ENCODE results near the gene APBB1IP.
"Not testable (repeated sequence)": the region's sequence is repeated elsewhere in the genome, so short reads cannot be mapped to it uniquely, and the experiment has no call there.

APBB1IP gene, protein sequence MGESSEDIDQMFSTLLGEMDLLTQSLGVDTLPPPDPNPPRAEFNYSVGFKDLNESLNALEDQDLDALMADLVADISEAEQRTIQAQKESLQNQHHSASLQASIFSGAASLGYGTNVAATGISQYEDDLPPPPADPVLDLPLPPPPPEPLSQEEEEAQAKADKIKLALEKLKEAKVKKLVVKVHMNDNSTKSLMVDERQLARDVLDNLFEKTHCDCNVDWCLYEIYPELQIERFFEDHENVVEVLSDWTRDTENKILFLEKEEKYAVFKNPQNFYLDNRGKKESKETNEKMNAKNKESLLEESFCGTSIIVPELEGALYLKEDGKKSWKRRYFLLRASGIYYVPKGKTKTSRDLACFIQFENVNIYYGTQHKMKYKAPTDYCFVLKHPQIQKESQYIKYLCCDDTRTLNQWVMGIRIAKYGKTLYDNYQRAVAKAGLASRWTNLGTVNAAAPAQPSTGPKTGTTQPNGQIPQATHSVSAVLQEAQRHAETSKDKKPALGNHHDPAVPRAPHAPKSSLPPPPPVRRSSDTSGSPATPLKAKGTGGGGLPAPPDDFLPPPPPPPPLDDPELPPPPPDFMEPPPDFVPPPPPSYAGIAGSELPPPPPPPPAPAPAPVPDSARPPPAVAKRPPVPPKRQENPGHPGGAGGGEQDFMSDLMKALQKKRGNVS

GRCh38 chr10:26437637-26438461 is at the start of gene APBB1IP:
TSS of gene APBB1IP (plus strand) at chr10:26438341. CDS start at chr10:26492327, 53,986 bp downstream.
- DNase-seq: peak; percentile 48

DNA sequence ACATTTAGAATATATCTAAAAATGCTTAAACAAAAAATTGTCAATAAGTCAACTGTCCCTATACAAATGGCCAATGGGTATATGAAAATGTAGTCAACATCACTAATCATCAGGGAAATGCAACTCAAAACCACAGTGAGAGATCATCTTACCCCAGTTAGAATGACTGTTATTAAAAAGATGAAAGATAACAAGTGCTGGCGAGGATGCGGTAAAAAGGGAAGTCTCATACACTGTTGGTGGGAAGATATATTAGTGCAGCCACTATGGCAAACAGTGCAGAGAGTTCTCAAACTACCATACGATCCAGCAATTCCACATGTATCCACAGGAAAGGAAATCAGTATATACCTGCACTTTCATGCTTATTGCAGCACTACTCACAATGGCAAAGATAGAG is 48.6 kb upstream of the APBB1IP start:
- no peak for DNase-seq

- DNase-seq: no peak
Observed at GRCh38 chr10:26391701-26392695, 46.1 kb upstream of the APBB1IP start.

- not testable (repeated sequence) for DNase-seq
Observed at GRCh38 chr10:26398353-26398752, 39.8 kb upstream of the APBB1IP start.

DNA sequence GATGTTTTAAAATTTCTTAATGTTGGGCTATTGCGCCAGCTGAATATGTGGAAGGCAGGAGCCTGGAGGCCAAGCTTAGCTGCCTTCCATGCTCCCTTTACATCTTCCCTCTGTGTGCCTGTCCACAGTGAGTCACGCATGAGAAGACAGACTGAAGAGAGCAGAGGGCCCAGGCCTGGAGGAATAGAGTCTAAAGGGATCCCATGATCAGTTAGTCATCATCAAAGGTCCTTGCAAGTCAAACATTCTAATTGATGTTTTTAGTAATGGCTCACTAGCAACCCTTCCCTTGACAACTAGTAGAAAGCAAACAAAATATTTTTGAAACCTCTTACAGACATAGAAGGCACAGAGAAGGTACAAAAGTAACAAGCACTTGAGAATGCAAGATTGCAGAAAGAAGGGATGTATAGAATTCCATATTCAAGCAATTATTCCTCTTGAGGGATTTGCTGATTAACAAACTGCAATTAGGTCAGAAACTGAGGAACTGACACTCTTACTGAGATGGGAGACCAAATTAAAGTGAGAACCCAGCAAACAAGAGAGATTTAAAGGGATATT is 30.7 kb upstream of the APBB1IP start:
- DNase-seq: no peak

- no peak for DNase-seq
Observed at GRCh38 chr10:26408858-26409494, 29.2 kb upstream of the APBB1IP start.

DNA sequence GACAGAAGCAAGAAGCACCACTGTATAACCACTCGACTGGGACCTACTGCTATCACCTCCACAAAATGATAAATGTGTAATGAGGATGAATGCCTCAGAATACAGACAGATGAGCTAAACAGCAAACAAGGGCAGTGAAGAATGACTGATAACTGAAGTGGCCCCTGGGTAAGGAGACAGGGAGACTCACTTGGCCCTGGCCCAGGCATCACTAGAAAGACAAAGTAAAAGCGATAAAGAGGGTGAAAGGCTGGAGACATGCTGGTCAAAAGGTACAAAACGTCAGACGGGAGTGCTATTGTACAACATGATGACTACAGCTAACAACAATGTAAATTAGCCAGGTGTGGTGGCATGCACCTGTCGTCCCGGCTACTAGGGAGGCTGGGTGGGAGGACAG is 27.8 kb upstream of the APBB1IP start:
- no peak for DNase-seq

DNA sequence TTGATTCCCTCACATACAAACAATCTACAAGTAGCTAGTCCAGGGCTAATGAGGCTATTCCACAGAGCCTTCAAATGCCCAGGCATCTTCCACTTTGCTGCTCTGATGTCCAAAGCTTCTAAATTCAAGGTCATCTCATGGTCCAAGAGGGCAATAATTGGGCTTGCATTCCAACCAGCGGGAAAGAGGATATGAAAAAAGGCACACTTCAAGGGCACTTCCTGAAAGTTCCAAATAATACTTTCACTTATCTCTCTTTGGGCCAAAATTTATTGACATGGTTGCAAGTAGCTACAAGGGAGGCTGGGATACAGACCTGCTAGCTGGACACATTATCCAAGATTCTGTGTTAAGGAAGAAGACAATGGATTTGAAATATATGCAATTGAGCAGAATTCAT is 25.2 kb upstream of the APBB1IP start:
- no peak for DNase-seq

DNA sequence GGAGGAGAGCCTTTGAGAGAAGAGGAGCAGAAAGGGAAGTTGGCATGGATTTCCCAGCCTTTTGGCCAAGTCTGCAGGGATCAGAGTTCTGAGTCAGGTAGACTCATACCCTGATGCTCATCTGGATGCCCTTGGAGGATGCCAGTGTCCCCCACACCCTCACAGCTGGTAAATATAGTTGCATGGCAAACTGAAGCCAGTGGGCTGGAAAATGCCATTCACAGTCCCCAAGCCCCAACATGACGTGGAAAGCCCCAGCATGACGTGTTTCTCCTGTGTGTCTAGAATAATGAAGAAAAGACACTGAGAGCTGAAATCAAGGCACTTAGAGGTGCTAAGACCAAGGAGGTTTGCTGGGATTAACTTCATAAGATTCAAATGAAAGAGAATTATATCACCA is 24.8 kb upstream of the APBB1IP start:
- DNase-seq: no peak

DNA sequence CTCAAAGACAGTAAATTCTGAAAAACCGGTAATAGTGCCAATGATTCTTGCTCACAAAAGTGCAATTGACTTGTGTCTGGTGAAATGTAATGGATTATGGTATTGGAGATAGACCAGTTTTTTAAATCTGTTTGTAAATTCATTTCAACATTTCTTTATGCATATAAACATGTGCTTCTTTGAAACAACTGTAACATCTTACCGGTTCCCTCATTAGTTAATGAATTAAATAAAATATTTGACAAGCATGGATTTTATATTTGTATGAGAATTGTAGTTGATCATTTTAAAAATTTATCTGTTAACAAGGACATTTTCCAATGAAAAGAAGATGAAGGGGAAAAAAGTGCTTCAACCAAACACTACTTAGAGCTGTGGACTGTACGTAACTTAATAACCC is 21.0 kb upstream of the APBB1IP start:
- no peak for DNase-seq

GRCh38 chr10:26422977-26423376 is 15.2 kb upstream of the APBB1IP start:
- DNase-seq: no peak

GRCh38 chr10:26423722-26424121 is 14.4 kb upstream of the APBB1IP start:
- DNase-seq: no peak

DNA sequence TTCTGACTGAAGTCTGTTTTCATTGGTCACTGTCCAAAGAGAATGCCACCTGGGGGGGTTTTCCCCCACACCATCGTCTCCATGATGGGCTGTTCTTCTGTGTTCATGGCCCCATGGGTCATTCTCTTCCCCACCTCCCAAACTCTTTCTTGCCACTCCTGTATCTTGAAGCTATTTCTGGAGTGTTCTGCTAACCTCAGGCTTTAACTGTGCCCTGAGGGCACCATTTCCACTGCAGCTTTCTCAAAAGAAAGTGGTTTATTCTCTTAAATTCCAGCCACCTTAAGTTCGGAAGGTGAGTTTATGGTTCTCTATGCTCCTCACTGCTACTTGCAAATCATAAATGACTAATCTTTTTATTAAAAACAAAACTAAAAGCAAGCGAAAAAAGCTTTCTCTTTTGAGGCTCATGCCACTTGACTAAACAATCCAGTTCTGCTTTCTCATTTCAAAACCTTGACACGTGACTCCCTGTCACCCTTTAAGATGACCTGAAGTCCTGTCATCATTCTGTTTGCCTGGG is 7.4 kb upstream of the APBB1IP start:
- DNase-seq: no peak

- DNase-seq: no peak
Observed at GRCh38 chr10:26432938-26433337, 5.2 kb upstream of the APBB1IP start.

- no peak for DNase-seq
Observed at GRCh38 chr10:26435852-26436251, 2.3 kb upstream of the APBB1IP start.

- DNase-seq: no peak
Observed at GRCh38 chr10:26436848-26437247, 1.3 kb upstream of the APBB1IP start.

- peak; percentile 68 for DNase-seq
Observed at GRCh38 chr10:26438534-26439341, 597 bp downstream of the APBB1IP start.

DNA sequence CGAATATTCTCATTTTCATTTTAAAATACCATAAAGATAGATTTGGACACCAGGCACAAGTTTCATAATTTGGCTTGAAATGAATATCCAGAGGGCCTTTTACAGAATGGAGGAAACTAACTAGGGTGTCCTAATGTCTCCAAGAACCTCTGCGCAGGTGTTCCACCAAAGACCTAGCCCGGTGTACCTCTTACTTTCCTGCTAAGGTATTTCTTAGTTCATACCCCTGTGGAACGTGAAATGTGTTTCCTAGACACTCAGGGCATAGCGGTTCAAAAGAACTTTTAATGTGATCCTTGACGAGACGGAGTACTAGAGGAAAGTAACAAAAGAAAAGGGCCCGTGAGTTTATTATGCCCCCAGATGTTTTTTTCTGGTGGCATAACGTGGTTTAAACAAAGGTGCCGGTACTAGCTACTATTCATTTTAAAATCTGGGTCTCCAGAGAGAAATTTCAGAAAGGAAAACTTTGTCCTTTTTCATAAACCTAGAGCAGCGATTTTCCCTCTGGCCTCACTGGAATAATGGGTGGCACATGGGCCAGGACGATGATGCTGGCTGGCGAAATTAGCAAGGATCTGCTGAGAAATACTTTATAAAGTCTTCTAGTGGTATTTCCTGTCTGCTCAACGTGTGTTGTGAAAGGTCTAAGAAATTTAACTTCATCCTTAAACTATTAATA is 1.4 kb downstream of the APBB1IP start:
- DNase-seq: no peak

DNA sequence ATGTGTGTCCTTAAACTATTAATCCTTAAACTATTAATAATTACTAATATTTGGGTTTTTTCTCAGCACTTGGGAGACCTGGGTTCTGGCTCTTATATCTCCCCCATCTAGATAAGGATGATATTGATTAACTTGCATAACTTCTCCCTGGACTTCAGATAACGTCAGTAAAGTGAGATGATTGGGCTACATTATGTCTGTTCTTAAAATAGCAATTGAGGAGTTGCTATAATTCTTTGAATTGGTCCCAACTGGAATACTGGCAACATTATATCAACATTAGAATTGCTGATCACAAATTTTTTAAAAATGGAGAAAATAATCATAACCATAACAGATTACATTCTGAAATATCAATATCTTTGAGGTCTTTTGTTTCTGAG is 1.9 kb downstream of the APBB1IP start:
- DNase-seq: no peak

Measured in activated gamma-delta T cell treated with Interleukin-2 at 50 U/mL for 16 hours (primary cell).